ENCODE results near the gene GAREM2. TPM values are rescaled to one million over a fixed set of nuclear protein-coding genes. Genes with fewer than 3 reads are reported as not detected.
A peak's percentile ranks its signal among the peaks of the same experiment; 100 is the strongest.
"Not testable (repeated sequence)": the region's sequence is repeated elsewhere in the genome, so short reads cannot be mapped to it uniquely, and the experiment has no call there.

Gene GAREM2
- total and polyA plus RNA-seq, 10 donors = 0.62 to 6.3 (median 1.9) TPM

GRCh38 chr2:26164641-26165211, 8.2 kb upstream of the GAREM2 start:
- 88 to 94% (median 88%) methylated on average over 8 of the region's 8 CpGs for WGBS, 5 donors
- no peak for TF ChIP-seq CTCF (IDR thresholded peaks at IDR 0.05 in 8 of 11, conservative IDR thresholded peaks at IDR 0.05 in 3 of 11)
- H3K27ac ChIP-seq = no peak overlapping the region
- no peak overlapping the region for H3K4me3 ChIP-seq
- intact Hi-C loops (cut with DNase I; ENCODE audit: low total_unique reads) = no loop called here
- no peaks in the 10 kb centered on the region for H3K36me3 ChIP-seq
- no peaks in the 10 kb centered on the region for H3K27me3 ChIP-seq (replicated peaks in 1 of 7)
- no peaks in the 10 kb centered on the region for H3K9me3 ChIP-seq
- no peaks in the 10 kb centered on the region for H3K4me1 ChIP-seq
- DNase-seq = peak; percentile 24

- TF ChIP-seq CTCF (IDR thresholded peaks at IDR 0.05 in 8 of 11, conservative IDR thresholded peaks at IDR 0.05 in 3 of 11) (no peak), POLR2A (IDR thresholded peaks at IDR 0.05) (no peak), POLR2AphosphoS5 (IDR thresholded peaks at IDR 0.05) (no peak)
- Histone ChIP-seq H3K4me3 (no peak overlapping the region), H3K36me3 (no peaks in the 10 kb centered on the region), H3K4me1 (no peaks in the 10 kb centered on the region), H3K27ac (no peak overlapping the region), H3K27me3 (replicated peaks in 1 of 7) (no peaks in the 10 kb centered on the region), H3K9me3 (no peaks in the 10 kb centered on the region)
- 85 to 97% (median 86%) methylated on average over 4 of the region's 4 CpGs for WGBS, 5 donors
- no peak for DNase-seq
- intact Hi-C loops (cut with DNase I; ENCODE audit: low total_unique reads) = no loop called here
These were observed 7.5 kb upstream of the GAREM2 start for GRCh38 chr2:26165403-26165802.

GRCh38 chr2:26166541-26166940, 6.3 kb upstream of the GAREM2 start:
- H3K4me1 ChIP-seq; H3K9me3 ChIP-seq; intact Hi-C loops (cut with DNase I; ENCODE audit: low total_unique reads); H3K36me3 ChIP-seq; H3K4me3 ChIP-seq; H3K27me3 ChIP-seq (replicated peaks in 1 of 7); H3K27ac ChIP-seq: not testable (repeated sequence)
- WGBS, 5 donors = 89 to 96% (median 93%) methylated on average over 6 of the region's 6 CpGs
- DNase-seq = peak; percentile 40

GRCh38 chr2:26168785-26169184, 4.1 kb upstream of the GAREM2 start:
- DNase-seq = peak; percentile 37
- peaks cover 0 to 28% (median 22%) of the 10 kb centered on the region in 7 donors for H3K27me3 ChIP-seq (replicated peaks in 1 of 7)
- 91 to 95% (median 93%) methylated on average over 4 of the region's 4 CpGs for WGBS, 5 donors
- intact Hi-C loops (cut with DNase I; ENCODE audit: low total_unique reads) = no loop called here
- no peak overlapping the region for H3K4me3 ChIP-seq
- H3K9me3 ChIP-seq = no peaks in the 10 kb centered on the region
- peaks cover 5 to 21% (median 13%) of the 10 kb centered on the region in 6 donors for H3K4me1 ChIP-seq
- no peak overlapping the region for H3K27ac ChIP-seq
- no peaks in the 10 kb centered on the region for H3K36me3 ChIP-seq
- TF ChIP-seq CTCF (IDR thresholded peaks at IDR 0.05 in 8 of 11, conservative IDR thresholded peaks at IDR 0.05 in 3 of 11) = no peak
- TF ChIP-seq POLR2AphosphoS5 (IDR thresholded peaks at IDR 0.05) = no peak
- TF ChIP-seq POLR2A (IDR thresholded peaks at IDR 0.05) = no peak

- Histone ChIP-seq H3K9me3 (no peaks in the 10 kb centered on the region), H3K27me3 (replicated peaks in 1 of 7) (peaks cover 0 to 33% (median 26%) of the 10 kb centered on the region in 7 donors), H3K36me3 (no peaks in the 10 kb centered on the region), H3K27ac (no peak overlapping the region), H3K4me3 (no peak overlapping the region), H3K4me1 (peaks cover 5 to 25% (median 16%) of the 10 kb centered on the region in 6 donors)
- TF ChIP-seq POLR2AphosphoS5 (IDR thresholded peaks at IDR 0.05) (no peak), POLR2A (IDR thresholded peaks at IDR 0.05) (no peak), CTCF (IDR thresholded peaks at IDR 0.05 in 8 of 11, conservative IDR thresholded peaks at IDR 0.05 in 3 of 11) (no peak)
- peak; percentile 31 for DNase-seq
- intact Hi-C loops (cut with DNase I; ENCODE audit: low total_unique reads) = no loop called here
- 91 to 94% (median 91%) methylated on average over 5 of the region's 5 CpGs for WGBS, 5 donors
These were observed 3.7 kb upstream of the GAREM2 start for GRCh38 chr2:26169226-26169625.
